Prostate gland (tissue), 2 donors: ENCODE data around the gene UNC5C.

ENCODE experiments used
- CTCF ChIP-seq, 4 experiments: fragments of 200-600 bp in 2 of 4; fragments of 450-650 bp in 2 of 4; sonication (generic) in 2 of 4; IDR thresholded peaks; 1 replicate in 3 of 4; 2 replicates in 1 of 4; pipeline ENCODE4 v1.5.1; 2016 to 2019; ENCODE audit warnings: antibody characterized with exemption in 4 of 4, mild to moderate bottlenecking in 2 of 4, moderate library complexity in 2 of 4
- POLR2AphosphoS5 ChIP-seq: sonication (generic); formaldehyde crosslinking; IDR thresholded peaks from one replicate; pipeline ENCODE4 v1.6.1; 2017; ENCODE audit warnings: antibody characterized with exemption

GRCh38 chr4:95219109-95219508 is 329.7 kb downstream of the UNC5C start:
- TF ChIP-seq CTCF (IDR thresholded peaks at IDR 0.05): no peak
- TF ChIP-seq POLR2AphosphoS5: no peak
